Cardiac muscle cell (in vitro differentiated cells and primary cell): ENCODE data around the gene MARCO. TPM values are rescaled to one million over a fixed set of nuclear protein-coding genes. Genes with fewer than 3 reads are reported as not detected.

ENCODE experiments used
- DNase-seq, 2 donors: peaks; one replicate each; pipeline versions ENCODE4 v3.0.0 to v3.0.0-alpha.2; 2010 to 2017; ENCODE audit warnings: low read depth in 1 of 2, low spot score in 1 of 2
- H3K27ac ChIP-seq: fragments of 200-600 bp; sonication (generic); 2 replicates; pipeline ENCODE4 v1.5.1; 2016
- H3K27me3 ChIP-seq: fragments of 200-600 bp; sonication (generic); 2 replicates; pipeline ENCODE4 v1.6.0; 2016; ENCODE audit warnings: control low read depth
- H3K36me3 ChIP-seq: fragments of 200-600 bp; sonication (generic); 2 replicates; pipeline ENCODE4 v1.5.1; 2016; ENCODE audit warnings: control low read depth
- H3K4me1 ChIP-seq: fragments of 200-600 bp; sonication (generic); 2 replicates; pipeline ENCODE4 v1.8.1; 2017; ENCODE audit warnings: low read depth, mild to moderate bottlenecking, mixed run types
- H3K4me3 ChIP-seq: fragments of 200-600 bp; sonication (generic); 2 replicates; pipeline ENCODE4 v1.5.1; 2016; ENCODE audit warnings: mild to moderate bottlenecking
- H3K9me3 ChIP-seq: fragments of 200-600 bp; sonication (generic); 2 replicates; pipeline ENCODE4 v1.5.1; 2017; ENCODE audit warnings: low read depth, mild to moderate bottlenecking, control low read depth
- CTCF ChIP-seq: IDR thresholded peaks from 2 replicates; pipeline ENCODE4 v1.5.1; 2012; ENCODE audit warnings: low read depth, mild to moderate bottlenecking, low read length
- polyA plus RNA-seq: library from polyadenylated mRNA; unstranded; fragments of >200 nt; fragmentation: Nextera tagmentation; extraction: Ambion mirVana; gene quantifications from 2 replicates; pipeline ENCODE4 v1.2.1, GENCODE V29; 2016
- total RNA-seq: library from RNA; depleted of rRNA; stranded (reverse); fragments of >200 nt; gene quantifications from 2 replicates; pipeline ENCODE4 v1.2.3, GENCODE V29; 2016

The MARCO gene
- total RNA-seq, result not detected in 2 replicates
- polyA plus RNA-seq, result not detected in 2 replicates

GRCh38 chr2:118942031-118942430 lies at the start of gene MARCO:
MARCO (plus strand) TSS chr2:118942194; CDS start chr2:118942301, 107 bp downstream.
- H3K9me3 ChIP-seq, result no peaks in the 10 kb centered on the region
- H3K27ac ChIP-seq, result no peak within 1 kb of the TSS
- H3K36me3 ChIP-seq, result no peaks in the 10 kb centered on the region
- H3K4me3 ChIP-seq, result no peak within 1 kb of the TSS
- no peaks in the 10 kb centered on the region for H3K4me1 ChIP-seq
- DNase-seq, result no peak
- no peak for TF ChIP-seq CTCF
- peaks cover 25% of the 10 kb centered on the region for H3K27me3 ChIP-seq

- no peaks in the 10 kb centered on the region for H3K9me3 ChIP-seq
- no peak overlapping the region for H3K27ac ChIP-seq
- H3K4me3 ChIP-seq, result no peak overlapping the region
- no peak for DNase-seq
- H3K27me3 ChIP-seq, result no peaks in the 10 kb centered on the region
- no peaks in the 10 kb centered on the region for H3K36me3 ChIP-seq
- no peaks in the 10 kb centered on the region for H3K4me1 ChIP-seq
- no peak for TF ChIP-seq CTCF
Measured at GRCh38 chr2:118893100-118893499, 48.9 kb upstream of the MARCO start.

- Histone ChIP-seq H3K27ac (no peak overlapping the region), H3K27me3 (no peaks in the 10 kb centered on the region), H3K4me3 (no peak overlapping the region), H3K36me3 (no peaks in the 10 kb centered on the region), H3K4me1 (no peaks in the 10 kb centered on the region), H3K9me3 (no peaks in the 10 kb centered on the region)
- TF ChIP-seq CTCF, result no peak
- DNase-seq, result no peak
Measured at GRCh38 chr2:118902266-118903028, 39.5 kb upstream of the MARCO start.

GRCh38 chr2:118903029-118903351 lies 39.0 kb upstream of the MARCO start:
- Histone ChIP-seq H3K27me3 (no peaks in the 10 kb centered on the region), H3K4me3 (no peak overlapping the region), H3K4me1 (no peaks in the 10 kb centered on the region), H3K27ac (no peak overlapping the region), H3K9me3 (no peaks in the 10 kb centered on the region), H3K36me3 (no peaks in the 10 kb centered on the region)
- DNase-seq, result no peak
- no peak for TF ChIP-seq CTCF

- no peak for DNase-seq
- Histone ChIP-seq H3K27ac (no peak overlapping the region), H3K9me3 (no peaks in the 10 kb centered on the region), H3K4me3 (no peak overlapping the region), H3K27me3 (no peaks in the 10 kb centered on the region), H3K36me3 (no peaks in the 10 kb centered on the region), H3K4me1 (no peaks in the 10 kb centered on the region)
- TF ChIP-seq CTCF, result no peak
Measured at GRCh38 chr2:118903551-118904479, 38.2 kb upstream of the MARCO start.
